ENCODE results near the gene TTC23.

DNA sequence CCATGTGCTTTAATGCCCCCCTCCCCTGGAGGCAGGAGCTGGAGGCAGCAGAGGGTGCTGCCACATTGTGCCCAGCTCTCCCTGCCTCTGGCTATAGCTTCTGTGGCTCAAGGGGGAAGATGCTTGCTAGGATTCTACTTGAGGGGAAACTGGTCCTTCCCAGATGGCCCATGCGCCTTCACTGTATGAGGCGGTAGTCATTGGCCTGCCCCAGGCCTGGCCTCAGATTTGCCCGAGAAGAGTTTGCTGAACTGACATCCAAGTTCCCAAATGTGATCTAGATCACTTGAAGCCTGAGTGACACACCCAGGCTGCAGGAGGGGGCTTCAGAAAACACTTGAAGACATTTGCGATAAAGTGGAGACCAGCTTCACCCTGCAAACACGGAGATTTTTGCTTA lies 140.4 kb downstream of the TTC23 start:
- TF ChIP-seq, protein P1, sequence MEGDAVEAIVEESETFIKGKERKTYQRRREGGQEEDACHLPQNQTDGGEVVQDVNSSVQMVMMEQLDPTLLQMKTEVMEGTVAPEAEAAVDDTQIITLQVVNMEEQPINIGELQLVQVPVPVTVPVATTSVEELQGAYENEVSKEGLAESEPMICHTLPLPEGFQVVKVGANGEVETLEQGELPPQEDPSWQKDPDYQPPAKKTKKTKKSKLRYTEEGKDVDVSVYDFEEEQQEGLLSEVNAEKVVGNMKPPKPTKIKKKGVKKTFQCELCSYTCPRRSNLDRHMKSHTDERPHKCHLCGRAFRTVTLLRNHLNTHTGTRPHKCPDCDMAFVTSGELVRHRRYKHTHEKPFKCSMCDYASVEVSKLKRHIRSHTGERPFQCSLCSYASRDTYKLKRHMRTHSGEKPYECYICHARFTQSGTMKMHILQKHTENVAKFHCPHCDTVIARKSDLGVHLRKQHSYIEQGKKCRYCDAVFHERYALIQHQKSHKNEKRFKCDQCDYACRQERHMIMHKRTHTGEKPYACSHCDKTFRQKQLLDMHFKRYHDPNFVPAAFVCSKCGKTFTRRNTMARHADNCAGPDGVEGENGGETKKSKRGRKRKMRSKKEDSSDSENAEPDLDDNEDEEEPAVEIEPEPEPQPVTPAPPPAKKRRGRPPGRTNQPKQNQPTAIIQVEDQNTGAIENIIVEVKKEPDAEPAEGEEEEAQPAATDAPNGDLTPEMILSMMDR (IDR thresholded peaks at IDR 0.05) = no peak
- no peak for TF ChIP-seq EZH2 (IDR thresholded peaks at IDR 0.05)

All from neural progenitor cell (in vitro differentiated cells).